ENCODE measurements around the gene TTLL5.

TTLL5 gene

DNA sequence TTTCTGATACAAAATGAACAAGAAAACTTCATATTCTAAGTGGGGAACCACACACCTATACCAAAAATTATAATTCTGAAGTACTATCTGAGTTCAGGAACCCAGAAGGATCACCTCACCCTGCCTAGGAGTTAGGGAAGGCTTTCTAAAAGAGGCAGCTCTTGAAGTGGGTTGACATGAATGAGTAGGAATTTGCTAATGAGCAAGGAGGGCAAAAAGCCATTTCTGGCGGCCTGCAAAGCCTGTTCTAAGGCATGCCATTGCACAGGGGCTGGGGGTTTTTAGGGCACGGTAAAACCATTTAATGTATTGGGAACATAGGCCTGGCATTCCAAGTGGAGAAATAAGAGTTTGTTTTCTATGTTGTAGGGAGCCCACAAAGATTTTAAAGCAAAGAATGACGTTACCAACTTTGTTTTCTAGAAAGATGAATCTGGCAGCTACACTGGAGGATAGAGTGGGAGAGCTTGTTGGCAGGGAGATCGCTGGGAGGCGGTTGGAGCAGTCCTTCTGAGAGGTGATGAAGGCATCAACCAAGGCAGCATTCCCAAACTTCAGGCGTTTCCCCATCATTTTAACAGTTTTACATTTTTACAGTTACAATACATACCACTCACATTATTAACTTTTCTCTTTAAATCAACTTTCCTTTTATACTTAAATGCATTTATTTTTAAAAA is 338.6 kb downstream of the TTLL5 start:
- no peak for DNase-seq

DNA sequence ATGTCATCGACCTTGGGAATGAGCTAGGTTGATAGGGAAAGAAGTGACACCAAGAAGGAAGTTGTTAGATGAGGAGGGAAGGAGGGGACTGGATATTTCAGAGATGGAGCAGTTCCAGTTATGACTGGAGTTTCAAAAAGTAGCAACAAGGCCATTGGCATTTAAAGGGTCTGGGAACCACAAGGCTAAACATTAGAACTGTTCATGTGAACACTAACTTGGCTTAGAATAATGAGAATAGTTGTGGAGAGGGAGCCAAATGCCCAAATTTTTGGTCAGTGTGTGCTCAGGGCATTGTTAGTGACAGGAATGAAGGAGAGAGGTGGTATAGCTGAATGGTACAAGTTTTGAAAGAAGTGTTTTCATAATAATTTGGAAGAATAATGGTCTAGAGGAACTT is 341.3 kb downstream of the TTLL5 start:
- DNase-seq: no peak
